ENCODE results near the gene SP6.

Gene SP6

DNA sequence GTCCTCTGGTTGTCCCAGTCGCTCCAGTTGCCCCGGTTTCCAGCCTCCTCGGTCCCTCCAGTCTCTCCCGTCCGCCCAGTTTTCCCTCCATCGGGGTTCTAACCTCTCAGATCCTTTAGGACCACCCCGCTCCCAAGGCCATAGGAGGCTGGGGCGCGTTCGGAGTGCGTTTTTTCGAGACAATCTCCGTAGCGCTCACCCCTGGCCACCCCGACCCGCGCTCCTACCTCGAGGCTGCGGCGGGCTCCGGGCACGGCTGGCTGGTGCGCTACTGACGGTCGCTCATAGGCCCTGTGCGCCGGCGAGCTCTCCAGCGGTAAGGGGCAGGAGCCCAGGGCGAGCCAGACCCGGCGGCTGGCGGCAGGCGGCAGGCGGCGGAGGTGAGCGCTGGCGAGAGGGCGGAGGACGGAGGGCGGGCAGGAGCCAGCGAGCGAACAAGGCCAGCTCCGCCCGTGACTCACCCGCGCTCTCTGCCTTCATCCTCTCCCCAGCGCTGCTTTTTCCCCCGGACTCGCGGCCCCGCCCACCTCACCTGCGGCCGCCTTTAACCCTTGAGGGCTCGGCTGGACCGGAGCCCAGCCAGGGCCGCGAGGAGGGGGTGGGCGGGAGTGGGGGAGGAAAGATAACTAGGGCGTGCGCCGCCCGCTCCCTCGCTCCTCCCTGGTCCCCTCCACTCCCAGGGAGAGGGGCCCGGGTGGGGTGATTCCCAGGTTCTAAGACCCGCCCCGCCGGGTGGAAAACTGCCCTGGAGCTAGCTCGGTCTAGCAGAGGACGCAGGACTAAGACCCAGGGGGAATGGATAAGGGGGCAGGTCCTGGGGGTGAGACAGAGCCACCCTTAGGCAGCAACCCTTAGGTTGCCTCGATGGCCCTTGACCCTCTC, at the start of gene SP6:
Gene SP6, minus strand, starts transcription at position 472 of the 882 bp plus-strand sequence. CDS start 2,734 bp downstream, outside the sequence.
- no peak for DNase-seq

DNA sequence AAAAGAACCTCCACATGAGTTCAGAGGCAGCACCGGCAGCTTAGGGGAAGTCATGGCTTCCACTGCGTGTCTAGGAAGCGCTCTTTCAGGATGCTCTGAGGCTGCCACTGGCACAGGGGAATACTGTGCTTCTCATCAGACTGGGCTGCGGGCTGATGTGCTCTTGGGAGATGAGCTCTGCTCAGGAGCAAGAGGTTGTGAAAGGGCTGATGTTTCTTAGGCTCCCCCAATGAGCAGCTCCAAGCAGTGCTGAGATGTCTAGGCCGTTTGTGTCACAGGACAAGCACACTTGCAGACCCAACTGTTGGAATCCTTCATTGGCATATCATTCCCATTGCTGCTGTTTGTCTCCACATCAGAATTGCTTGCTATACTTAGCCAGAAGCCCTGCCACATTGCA, 48.7 kb upstream of the SP6 start:
- DNase-seq = no peak

DNA sequence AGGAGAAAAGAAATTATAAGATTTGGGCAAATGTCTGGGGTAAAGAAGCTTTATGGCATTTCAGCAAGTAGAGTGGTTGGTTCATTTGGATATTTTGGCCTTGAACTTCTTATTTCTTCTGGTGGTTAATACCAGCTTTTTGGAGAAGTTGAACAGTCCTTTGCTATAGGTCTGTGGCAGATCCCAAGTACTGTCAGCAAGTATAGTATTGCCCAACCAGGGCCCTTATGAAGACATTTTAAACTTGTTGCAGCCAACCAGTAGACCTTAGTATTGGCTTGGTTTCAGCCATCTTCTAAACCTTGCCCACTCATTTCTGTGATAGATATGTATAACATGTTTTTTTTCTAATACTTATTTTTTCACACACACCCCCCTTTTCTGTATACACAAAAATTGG, 47.3 kb upstream of the SP6 start:
- no peak for DNase-seq

DNA sequence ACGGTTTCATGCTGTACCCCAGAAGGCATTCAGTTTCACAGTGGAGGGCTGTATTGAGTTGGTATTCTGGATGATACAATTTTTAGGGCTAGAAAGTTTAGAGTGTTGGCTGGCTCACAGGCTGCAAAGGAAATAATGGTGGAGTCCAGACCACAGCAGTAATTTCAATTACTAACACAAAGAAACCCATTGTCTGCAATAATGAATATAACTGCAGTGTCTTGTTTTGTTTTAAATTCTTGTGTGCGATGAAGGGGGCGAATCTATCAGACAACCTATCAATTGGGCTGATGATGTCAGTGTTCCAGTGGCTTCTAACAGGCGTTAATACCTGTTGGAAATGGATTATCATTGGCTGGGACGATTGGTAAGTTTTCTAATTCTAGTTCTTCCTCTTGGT, 46.6 kb upstream of the SP6 start:
- DNase-seq = no peak

DNA sequence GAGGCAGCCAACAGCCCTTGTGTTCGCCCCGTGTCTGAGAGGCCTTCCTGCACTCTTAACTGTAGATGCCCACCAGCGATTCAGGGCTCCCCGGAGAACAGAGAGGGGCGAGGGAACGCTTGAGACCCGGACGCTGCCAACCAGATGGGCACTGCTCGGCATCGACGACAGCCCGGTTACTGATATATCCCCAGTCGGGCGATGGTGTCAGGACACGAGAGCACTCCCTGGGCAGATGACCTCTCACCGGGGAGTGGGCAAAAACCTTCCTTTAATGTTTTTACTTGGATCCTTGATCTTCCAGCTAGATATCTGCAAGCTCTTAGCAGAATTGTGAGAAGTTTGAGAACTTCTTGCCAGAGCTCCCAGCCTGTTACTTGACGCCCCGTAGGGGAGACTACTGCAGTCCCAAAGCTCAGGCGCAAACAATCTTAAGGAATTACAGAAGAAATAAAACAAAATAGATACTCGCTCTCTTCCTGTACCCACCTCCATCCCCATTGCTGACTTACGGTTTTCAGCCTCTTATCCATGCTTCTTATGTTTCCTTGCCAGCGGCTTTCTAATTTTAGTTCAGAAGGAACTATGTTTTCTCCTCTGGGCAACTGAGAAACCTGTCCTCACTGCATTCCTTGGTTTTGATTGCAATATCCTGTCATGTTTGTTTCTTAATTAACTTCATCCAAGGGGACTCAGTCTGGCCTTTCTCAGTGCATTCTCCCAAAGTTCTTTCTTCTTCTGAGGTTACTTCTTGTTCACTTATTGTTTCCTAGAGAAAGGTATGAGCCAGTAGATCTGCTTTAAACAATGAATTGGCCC, 45.9 kb upstream of the SP6 start:
- DNase-seq = no peak

DNA sequence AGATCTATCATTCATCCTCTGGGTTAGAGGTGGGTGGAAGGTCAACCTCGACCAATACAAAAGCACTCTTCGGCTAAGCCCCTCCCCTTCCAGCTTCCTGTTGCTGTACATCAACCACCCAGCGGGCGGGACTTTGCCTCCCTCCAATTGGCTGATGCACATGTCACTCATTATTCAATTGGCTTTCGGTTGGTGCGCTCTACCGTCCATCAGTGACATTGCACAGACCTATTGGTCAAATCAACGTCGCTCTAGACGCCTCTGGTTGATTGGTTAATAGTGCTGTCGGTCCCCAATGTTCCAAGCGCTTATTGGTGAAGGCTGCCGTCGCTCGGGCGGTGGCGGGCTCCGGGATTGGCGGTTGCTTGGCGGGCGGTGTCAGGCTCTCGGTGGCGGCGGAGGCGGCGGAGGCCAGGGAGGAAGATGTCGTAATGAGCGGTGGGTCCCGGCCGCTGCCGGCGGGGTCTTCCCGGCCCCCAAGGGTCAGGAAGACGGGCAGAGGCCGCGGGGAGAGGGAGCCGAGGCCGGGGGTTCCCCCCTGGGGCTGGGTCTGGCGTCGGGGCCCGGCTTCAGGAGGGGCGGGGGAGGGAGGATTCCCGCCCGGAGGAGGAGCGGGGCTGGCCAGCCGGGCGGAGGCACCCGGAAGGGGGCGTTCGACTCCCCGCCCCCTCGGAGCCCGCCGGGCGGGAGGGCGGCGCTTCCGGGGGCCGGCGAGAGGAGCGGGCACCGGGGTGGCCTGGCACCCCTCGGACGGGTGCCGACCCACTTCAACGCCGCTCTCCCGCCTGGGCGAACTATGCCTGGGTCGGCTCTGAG, 45.1 kb upstream of the SP6 start, which contains the start of gene SP2:
Gene SP2, plus strand, starts transcription at position 381 of the 816 bp plus-strand sequence. Its CDS starts 51 bp downstream, at position 432.
- DNase-seq = peak; percentile 100

DNA sequence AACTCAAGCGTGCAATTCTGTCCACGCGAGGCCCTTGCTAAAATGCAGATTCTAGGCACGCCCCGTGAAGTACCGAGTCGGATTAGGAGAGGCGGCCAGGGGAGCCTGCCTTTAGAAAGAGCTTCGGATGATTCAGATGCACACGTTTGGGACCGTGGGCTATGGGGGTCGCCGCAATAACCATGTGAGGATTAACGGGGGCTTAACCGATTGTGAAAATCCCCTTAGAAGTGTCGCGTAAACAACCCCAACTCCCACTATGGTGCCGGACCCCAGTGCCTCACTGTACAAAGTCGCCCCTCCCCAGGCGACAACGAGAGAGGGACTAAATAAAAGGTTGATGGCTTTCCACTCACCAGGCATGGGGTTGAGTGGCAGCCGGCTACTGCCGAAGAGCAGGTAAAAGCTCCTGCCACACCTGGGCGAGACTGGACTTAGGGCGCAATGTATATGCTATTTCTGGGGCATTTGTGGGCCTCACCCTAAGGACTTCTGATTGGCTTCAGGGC, 44.4 kb upstream of the SP6 start:
- DNase-seq = no peak

DNA sequence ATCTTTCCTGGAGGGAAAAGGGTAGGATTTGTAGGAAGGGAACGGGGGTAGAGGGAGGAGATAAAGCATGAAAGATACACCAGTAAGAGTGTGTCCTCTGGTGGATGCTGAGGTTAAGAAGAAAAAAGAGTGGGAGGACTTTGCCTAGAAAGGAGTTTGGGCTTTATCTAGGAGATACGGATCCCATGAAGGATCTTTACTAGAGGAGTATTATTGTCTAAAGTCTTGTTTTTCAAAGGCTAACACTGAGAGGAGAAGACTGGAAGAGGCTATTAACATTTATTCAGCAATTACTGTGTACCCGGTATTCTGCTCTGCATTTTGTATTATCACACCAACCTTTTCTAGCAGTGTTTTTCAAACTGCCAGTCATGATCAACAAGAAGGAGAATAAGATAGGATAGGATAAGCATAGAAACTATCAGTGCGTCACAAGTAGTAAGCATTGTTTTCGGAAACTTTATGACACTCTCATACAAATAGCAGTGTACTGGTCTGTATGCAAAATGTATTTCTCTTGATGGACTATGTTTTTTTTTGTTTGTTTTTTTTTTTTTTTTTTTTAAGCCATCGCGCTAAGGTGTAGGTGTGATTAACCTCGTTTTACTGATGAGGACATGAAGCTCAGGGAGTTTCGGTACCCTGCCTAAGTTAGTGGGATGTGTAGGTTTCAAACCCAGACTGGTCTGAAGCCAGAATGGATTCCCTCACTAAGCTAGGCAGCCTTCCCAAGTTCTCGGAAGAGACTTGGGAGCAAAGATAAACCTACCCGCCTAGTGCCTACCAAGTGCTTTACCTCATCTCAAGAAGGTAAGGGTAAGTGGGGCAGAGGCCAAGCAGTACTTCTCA, 43.8 kb upstream of the SP6 start:
- DNase-seq = no peak

DNA sequence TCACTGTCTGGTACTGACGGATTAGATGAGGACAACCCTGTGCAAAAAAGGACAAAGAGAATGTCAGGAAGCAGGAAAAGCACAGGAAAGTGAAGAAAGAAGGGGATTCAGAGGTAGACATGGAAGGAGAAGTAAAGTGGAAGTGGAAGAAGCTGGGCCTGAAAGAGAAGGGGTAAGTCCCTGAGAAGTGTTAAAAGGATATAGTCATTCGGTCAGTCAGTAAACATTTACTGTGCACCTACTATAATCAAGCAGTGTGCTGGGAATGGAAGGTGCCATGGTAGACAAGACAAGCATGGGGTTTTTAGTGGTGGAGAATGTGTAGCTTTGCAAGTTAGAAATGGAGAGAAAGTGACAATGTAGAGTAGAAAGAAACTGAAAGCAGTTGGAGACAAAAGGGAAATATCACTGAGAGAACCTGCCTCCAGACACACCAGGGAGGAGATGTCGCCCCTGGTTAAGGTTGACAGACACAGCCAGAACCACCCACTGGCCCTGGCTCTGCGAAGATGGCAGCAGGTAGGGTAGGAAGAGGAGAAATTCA, 40.7 kb upstream of the SP6 start:
- DNase-seq = no peak

DNA sequence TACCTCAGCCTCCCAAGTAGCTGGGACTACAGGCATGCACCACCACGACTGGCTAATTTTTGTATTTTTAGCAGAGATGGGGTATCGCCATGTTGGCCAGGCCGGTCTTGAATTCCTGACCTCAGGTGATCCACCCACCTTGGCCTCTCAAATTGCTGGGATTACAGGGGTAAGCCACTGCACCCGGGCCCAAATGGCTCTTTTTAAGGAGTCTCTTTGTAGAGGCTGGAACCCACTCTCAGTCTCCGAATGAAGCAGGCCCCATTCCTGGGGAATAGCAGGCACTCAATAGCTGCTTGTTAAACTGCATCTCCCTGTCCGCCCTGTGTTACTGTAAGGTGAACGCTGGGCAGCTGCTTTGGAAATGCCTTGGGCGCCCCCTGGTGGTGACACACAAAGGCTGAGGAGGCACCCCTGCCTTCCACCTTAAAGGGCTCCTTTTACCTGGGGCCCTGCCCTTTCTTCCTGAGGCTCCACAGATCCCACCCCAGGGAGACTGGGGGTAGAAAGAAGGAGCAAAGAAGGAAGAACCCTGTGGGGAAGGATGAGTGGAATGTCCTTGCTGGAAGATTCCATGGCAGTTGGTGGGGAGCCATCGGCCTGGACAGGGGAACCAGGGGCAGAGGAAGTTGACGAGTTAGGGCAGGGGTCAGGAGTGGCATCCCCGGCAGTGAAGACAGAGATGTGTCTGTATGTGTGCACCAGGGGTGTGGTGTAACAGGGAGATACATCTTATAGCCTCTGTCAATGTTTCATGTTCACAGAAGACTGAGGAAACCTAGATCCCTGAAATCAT, 39.0 kb upstream of the SP6 start:
- DNase-seq = peak; percentile 77

DNA sequence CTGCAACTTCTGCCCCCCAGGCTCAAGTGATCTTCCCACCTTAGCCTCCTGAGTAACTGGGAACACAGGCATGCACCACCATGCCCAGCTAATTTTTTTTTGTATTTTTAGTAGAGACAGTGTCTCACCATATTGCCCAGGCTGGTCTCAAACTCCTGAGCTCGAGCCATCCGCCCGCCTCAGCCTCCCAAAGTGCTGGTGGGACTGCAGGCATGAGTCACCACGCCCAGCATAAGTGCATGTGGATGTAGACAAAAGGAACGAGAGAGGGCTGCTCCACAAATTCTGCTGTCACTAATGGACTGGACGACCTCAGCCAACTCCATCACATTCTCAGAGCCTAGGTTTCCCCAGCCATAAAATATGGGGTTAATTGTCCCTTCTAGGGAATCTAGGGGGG, 37.3 kb upstream of the SP6 start:
- no peak for DNase-seq

DNA sequence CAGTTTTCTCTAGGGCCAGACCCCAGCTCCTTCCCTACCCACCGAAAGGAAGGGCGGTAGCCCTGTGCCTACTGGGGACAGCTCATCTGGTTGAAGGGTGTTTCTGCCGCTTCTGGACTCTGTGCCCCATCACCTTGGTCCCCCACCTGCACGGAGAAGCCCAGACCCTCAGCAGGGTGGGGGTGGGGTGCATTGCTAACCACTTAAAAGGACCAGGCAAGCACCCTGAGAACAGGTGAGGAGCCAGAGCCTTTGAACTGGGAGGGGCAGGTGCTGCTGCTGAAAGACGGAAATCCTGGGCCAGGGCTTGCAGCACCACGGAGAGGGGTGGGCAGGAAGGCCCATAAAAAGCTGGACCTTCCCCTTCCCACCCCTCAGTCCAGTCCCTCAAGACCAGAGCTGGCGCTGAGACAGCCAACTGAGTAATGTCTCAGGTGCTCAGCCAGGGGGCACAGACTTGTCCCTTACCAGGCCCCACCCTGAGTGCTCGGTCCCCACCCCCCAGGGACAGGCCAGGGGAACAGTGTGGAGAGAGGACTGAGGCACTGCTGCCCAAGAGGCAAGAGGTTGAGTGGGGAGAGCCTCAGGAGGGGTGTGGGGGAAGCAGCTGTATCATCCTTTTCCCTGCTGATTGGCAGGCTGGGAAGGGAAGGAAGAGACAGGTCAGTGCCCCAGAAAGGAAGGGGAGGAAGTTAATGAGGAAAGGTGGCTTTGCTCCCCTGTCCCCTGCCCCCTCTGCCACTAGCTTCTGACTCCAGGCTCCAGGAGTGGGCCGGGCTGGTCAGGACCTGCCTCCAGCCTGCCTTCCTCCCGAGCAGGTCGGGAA, 34.2 kb upstream of the SP6 start:
- DNase-seq = no peak

DNA sequence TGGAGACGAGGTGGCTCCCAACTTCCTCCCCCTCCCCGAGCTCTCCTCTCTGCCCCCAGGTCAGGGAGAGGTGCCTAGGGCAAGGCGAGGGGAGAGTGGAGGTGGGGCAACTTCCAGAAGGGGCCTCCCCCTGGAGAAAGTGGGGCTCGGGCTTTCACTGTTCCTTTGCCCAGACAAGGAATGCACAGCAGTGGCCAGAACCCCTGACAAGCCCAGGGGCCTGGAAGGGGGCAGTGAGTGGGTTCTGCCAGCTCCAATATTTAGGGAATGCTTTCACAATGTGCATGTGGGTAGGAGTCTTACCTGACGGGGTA, 33.4 kb upstream of the SP6 start:
- no peak for DNase-seq

DNA sequence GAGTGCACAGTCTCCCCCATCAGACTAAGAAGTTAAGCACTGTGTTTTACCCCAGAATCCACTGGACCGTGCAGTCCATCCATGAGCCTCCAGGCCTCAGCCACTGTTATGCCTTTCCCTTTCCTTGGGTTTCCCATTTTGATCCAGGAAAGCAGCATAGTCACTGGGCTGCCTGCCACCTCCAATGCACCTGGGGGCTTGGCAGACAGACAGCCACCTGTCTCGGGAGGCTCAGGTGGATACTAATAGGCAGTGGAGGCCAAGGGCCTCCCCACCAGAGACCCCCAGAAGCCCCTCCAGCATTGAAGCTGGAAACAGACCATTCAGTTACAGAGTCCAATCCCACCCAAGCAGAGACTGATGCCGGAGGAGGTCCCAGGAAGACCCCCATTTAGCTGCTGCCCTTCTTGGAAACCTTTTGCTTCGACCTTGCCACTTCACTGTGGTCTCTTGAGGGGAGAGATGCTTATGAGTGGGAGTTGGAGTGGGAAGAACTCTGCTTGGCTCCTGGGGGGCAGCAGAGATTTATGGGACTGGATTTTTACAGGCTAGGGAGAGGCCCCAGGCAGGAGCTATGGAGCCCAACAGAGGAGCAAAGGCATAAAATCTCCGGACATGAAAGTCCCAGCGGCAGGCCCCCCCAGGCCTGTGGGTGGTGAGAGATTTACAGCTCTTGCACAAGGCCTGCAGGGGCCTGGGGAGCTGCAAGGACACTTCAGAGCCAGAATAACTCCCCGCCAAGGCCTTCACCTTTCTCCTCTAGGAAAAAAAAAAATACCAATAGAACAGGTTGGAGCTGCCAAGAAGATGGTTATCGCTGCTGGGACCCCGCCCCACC, 32.8 kb upstream of the SP6 start:
- DNase-seq = no peak

DNA sequence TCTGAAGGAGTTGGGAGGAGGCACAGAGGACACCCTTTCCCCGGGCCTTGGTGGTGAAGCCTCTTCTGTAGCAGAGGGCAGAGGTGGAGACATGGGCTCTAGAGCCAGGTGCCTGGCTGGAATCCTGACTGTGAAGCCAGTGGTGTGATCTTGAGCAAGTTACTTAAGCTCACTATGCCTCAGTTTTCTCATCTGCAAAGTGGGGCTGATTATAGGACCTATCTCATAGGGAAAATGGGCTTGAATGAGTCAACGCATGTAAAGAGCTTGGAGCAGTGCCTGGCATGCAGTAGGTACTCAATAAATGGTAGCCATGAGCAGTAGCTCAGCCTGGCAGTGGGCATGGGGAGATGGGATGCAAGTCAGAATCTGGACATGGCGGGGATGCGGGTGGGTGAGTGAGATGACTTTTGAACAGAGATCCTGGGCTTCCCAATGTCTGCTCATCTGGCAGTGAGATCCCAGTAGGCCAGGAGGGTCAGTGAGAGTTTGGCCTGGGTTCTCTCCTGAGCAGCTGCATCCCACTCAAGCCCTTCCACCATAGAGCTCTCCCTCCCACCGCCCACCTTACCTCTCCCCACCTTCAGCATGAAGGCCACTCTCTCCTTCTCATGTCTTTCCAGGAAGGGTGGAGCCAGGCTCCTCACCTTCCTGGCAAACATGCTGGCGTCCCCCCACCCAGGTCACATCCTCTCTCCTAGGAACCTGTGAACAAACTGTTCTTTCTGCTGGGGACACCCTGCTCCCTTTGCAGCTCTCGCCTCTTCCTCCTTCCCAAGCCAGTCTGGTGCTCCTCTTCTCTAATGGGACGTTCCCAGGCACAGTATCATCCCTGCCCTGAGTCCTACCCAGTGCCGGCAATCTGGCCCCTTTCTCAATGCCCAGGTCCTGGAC, 32.0 kb upstream of the SP6 start:
- DNase-seq = no peak

DNA sequence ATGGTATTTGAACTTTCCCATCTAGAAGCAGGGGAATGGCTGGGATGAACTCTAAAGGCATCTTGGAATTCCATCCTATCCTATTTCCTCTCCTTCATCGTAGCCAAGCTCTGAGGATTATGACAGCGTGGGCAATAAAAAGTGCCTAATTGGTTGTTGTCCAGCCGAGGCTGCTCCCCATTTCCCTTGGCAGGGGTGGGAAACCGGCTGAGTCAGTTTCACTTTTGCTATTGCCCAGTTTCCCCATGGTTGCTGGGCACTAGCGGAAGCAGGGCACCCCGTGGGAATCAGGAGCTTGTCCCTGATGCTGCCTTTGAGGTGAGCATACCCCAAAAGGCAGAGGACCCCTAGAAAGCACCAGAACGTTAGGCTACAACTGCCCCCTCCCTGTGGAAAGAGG, 31.3 kb upstream of the SP6 start:
- no peak for DNase-seq

DNA sequence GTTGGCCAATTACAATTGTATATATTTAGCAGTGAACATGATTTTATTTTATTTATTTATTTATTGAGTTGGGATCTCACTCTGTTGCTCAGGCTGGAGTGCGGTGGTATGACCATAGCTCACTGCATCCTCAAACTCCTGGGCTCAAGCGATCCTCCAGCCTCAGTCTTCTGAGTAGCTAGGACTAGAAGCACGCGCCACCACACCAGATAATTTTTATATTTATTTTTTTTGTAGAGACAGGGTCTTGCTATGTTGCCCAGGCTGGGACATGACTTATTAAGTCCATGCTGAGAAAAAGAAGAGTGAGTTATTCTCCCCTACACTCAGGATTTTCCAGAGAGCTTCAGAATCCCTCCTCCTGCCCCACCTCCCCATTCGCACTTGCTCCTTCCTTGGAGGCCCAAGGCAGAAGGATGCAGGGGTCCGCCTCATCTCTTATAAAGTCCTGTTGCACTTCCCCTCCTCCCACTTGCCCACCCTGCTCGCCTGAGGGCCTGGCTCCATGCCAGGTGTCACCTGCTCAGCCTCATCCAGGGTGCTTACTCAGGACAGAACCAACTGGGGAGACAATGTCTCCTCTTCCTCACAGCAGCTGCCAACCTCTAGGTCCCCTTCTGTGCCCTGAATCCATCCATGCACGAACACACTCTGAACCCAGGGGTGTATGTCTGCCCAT, 29.0 kb upstream of the SP6 start:
- no peak for DNase-seq
